GM12878 (cell line): Measurements from ENCODE around the gene MYH7. TPM values are rescaled to one million over a fixed set of nuclear protein-coding genes. Genes with fewer than 3 reads are reported as not detected.

Experiments
- ATAC-seq: fragments of 200-7000 bp; cut with Tn5 transposase; 3 replicates; pipeline ENCODE4 v1.9.1; 2020; ENCODE audit warnings: mild to moderate bottlenecking, moderate library complexity
- BruUV-seq: library from RNA; stranded (reverse); fragments of 400-500 nt; replicated peaks from 2 replicates; lab custom pipeline; 2021; lab: Mats Ljungman, UMichigan
- CTCF ChIA-PET: fragments of 300-600 bp; sonication (Branson Sonifier 250); formaldehyde crosslinking; extraction: SDS; loops from one replicate; lab custom pipeline; 2021; ENCODE audit warnings: inconsistent platforms; lab: Yijun Ruan, JAX
- POLR2A ChIA-PET: fragments of 350-600 bp; formaldehyde crosslinking; extraction: SDS; loops from one replicate; lab custom pipeline; 2021; ENCODE audit warnings: inconsistent platforms; lab: Charles Lee
- RAD21 ChIA-PET: fragments of 300-600 bp; sonication (Branson Sonifier 250); formaldehyde crosslinking; loops from one replicate; lab custom pipeline; 2023; ENCODE audit warnings: antibody characterized with exemption; ENCODE audit not compliant: unreplicated experiment; lab: Charles Lee
- SMC1A ChIA-PET: fragments of 300-600 bp; sonication (Branson Sonifier 250); formaldehyde crosslinking; loops from one replicate; lab custom pipeline; 2023; ENCODE audit not compliant: unreplicated experiment, uncharacterized antibody; lab: Charles Lee
- DNase-seq: peaks from one replicate; pipeline ENCODE4 v3.0.0-alpha.2; 2011; ENCODE audit warnings: low read depth, low spot score
- FAIRE-seq: peaks from 3 replicates; lab custom pipeline; 2011; peaks lifted over from hg19 to GRCh38; lab: Jason Lieb, UNC
- H2AFZ ChIP-seq: 2 replicates; pipeline ENCODE4 v1.6.0; 2011; ENCODE audit warnings: low read depth, low read length, control low read depth; ENCODE audit not compliant: control insufficient read depth
- H3K27ac ChIP-seq: 2 replicates; pipeline ENCODE4 v1.5.1; 2011; ENCODE audit warnings: control low read depth; ENCODE audit not compliant: control insufficient read depth, insufficient read depth
- H3K27me3 ChIP-seq, 2 experiments: replicated peaks in 1 of 2; 2 replicates each; pipeline versions ENCODE4 v1.6.0 to v1.6.1; 2011; ENCODE audit warnings: low read length in 1 of 2; ENCODE audit not compliant: control insufficient read depth in 2 of 2, insufficient read depth in 2 of 2
- H3K36me3 ChIP-seq, 2 experiments: 2 replicates each; pipeline ENCODE4 v1.5.1; 2011; ENCODE audit warnings: low read length in 1 of 2; ENCODE audit not compliant: control insufficient read depth in 2 of 2, insufficient read depth in 2 of 2
- H3K4me1 ChIP-seq: 2 replicates; pipeline ENCODE4 v1.6.1; 2011; ENCODE audit warnings: mild to moderate bottlenecking, low read length, moderate library complexity, mixed read lengths; ENCODE audit not compliant: control insufficient read depth, insufficient read depth
- H3K4me2 ChIP-seq: 2 replicates; pipeline ENCODE4 v1.6.0; 2011; ENCODE audit warnings: control low read depth; ENCODE audit not compliant: control insufficient read depth, insufficient read depth
- H3K4me3 ChIP-seq: fragments of 200-600 bp; sonication (generic); 2 replicates; pipeline ENCODE4 v1.5.1; 2016
- H3K79me2 ChIP-seq: 2 replicates; pipeline ENCODE4 v1.6.0; 2011; ENCODE audit warnings: low read length; ENCODE audit not compliant: control insufficient read depth, insufficient read depth
- H3K9ac ChIP-seq: 2 replicates; pipeline ENCODE4 v1.8.0; 2011; ENCODE audit warnings: low read length, control low read depth, mixed read lengths; ENCODE audit not compliant: control insufficient read depth, insufficient read depth
- H3K9me3 ChIP-seq: replicated peaks from 3 replicates; pipeline ENCODE4 v1.5.1; 2011; ENCODE audit warnings: mild to moderate bottlenecking, low read length; ENCODE audit not compliant: control insufficient read depth, insufficient read depth
- H4K20me1 ChIP-seq: 2 replicates; pipeline ENCODE4 v1.6.0; 2011; ENCODE audit not compliant: control insufficient read depth, insufficient read depth
- ESRRA ChIP-seq: IDR thresholded peaks from 2 replicates; pipeline ENCODE4 v1.6.1; 2012; ENCODE audit warnings: mild to moderate bottlenecking, low read length, improper control_type of control experiment
- ETV6 ChIP-seq, 2 experiments: fragments of 450-650 bp in 1 of 2; IDR thresholded peaks in 1 of 2; conservative IDR thresholded peaks in 1 of 2; 2 replicates each; pipeline ENCODE4 v1.6.1; 2014; ENCODE audit warnings: antibody characterized with exemption in 1 of 2, borderline replicate concordance in 1 of 2, low read depth in 1 of 2, mild to moderate bottlenecking in 1 of 2, moderate library complexity in 1 of 2
- IKZF2 ChIP-seq, 2 experiments: fragments of 450-650 bp; IDR thresholded peaks; 2 replicates each; pipeline ENCODE4 v1.6.1; 2017; ENCODE audit warnings: mild to moderate bottlenecking in 2 of 2, moderate library complexity in 2 of 2
- MAX ChIP-seq: IDR thresholded peaks from 2 replicates; pipeline ENCODE4 v1.6.1; 2012; ENCODE audit warnings: low read depth, low read length, improper control_type of control experiment
- MEF2B ChIP-seq: fragments of 450-650 bp; IDR thresholded peaks from 2 replicates; pipeline ENCODE4 v1.6.1; 2018; ENCODE audit warnings: mild to moderate bottlenecking, moderate library complexity; ENCODE audit not compliant: partially characterized antibody, poor library complexity, severe bottlenecking
- NFXL1 ChIP-seq: fragments of 450-650 bp; IDR thresholded peaks from 2 replicates; pipeline ENCODE4 v1.6.1; 2017; ENCODE audit warnings: antibody characterized with exemption, mild to moderate bottlenecking, borderline replicate concordance
- PRDM15 ChIP-seq: fragments of 450-650 bp; formaldehyde crosslinking; IDR thresholded peaks from 2 replicates; pipeline ENCODE4 v1.4.0; 2020; ENCODE audit warnings: mild to moderate bottlenecking, moderate library complexity
- RUNX3 ChIP-seq: IDR thresholded peaks from 2 replicates; pipeline ENCODE4 v1.6.1; 2012; ENCODE audit warnings: low read length, inconsistent platforms
- SMARCA5 ChIP-seq: fragments of 450-650 bp; IDR thresholded peaks from 2 replicates; pipeline ENCODE4 v1.6.1; 2017; ENCODE audit warnings: mild to moderate bottlenecking
- SPI1 ChIP-seq: IDR thresholded peaks from 2 replicates; pipeline ENCODE4 v1.6.1; 2011; ENCODE audit warnings: low read depth, mild to moderate bottlenecking, low read length, moderate library complexity, borderline replicate concordance; ENCODE audit not compliant: insufficient read depth
- SRF ChIP-seq, 2 experiments: IDR thresholded peaks; 2 replicates each; pipeline ENCODE4 v1.6.1; 2011; ENCODE audit warnings: low read depth in 2 of 2, low read length in 2 of 2, mild to moderate bottlenecking in 1 of 2, moderate library complexity in 1 of 2
- WGBS: methylation state at CpG from one replicate; pipeline ENCODE4 v1.1.6; 2016; ENCODE audit warnings: low lambda C conversion rate; ENCODE audit not compliant: insufficient replicate concordance, insufficient coverage; ENCODE audit errors: missing lambda C conversion rate; 5-methylcytosine and 5-hydroxymethylcytosine counted together
- in situ Hi-C: fragments of 300-500 bp; cut with MboI; formaldehyde crosslinking; loops from 9 replicates; pipeline ENCODE4 v1.14.3; 2018; ENCODE audit warnings: mixed read lengths
- intact Hi-C: fragments of 100-400 bp; cut with micrococcal nuclease; formaldehyde crosslinking; loops from one replicate; pipeline ENCODE4 v1.14.2; 2022; ENCODE audit not compliant: unreplicated experiment
- polyA plus RNA-seq, 11 experiments: library from polyadenylated mRNA; depleted of rRNA in 4 of 11; unstranded in 6 of 11; stranded (reverse) in 5 of 11; fragments of >200 nt; fragmentation: Nextera tagmentation in 4 of 11; fragmentation: Illumina TruSeq in 1 of 11; extraction: Ambion mirVana in 4 of 11; extraction: Trizol in 1 of 11; gene quantifications; 1 replicate in 1 of 11; 2 replicates in 10 of 11; pipeline versions ENCODE4 v1.2.1 to v1.2.3, GENCODE V29; 2011 to 2016; ENCODE audit warnings: inconsistent platforms in 2 of 11, missing spikeins in 2 of 11, low read depth in 1 of 11
- total RNA-seq, 4 experiments: library from RNA; depleted of rRNA in 3 of 4; stranded (reverse); fragments of >200 nt in 3 of 4; fragmentation: Illumina TruSeq in 1 of 4; extraction: Trizol in 1 of 4; gene quantifications; 2 replicates each; pipeline versions ENCODE4 v1.2.1 to v1.2.3, GENCODE V29; 2013 to 2021

Gene MYH7
- total and polyA plus RNA-seq, 10 of the 15 experiments (the other 5 are each of a cell fraction or from before 2014, with no cell fraction given) = 0.04 to 0.10 (median 0.05) TPM; not detected in 4

- Histone ChIP-seq H3K9ac (no peak overlapping the region), H3K27ac (no peak overlapping the region), H4K20me1 (no peaks in the 10 kb centered on the region), H3K9me3 (no peaks in the 10 kb centered on the region), H3K4me2 (no peak overlapping the region), H2AFZ (no peak overlapping the region), H3K36me3 (no peaks in the 10 kb centered on the region), H3K4me3 (no peak overlapping the region), H3K27me3 (no peaks in the 10 kb centered on the region; a peak in 1 of 4 replicates), H3K79me2 (no peaks in the 10 kb centered on the region), H3K4me1 (no peaks in the 10 kb centered on the region)
- DNase-seq (no peak), FAIRE-seq (no peak), ATAC-seq (no peak)
- 60% methylated on average over 21 of the region's 21 CpGs for WGBS
- intact Hi-C loops = no loop called here
- no peak for TF ChIP-seq SMARCA5
- no peak for TF ChIP-seq SRF (IDR thresholded peaks at IDR 0.05; ENCODE audit: low read depth in 2 of 2, low read length in 2 of 2)
- TF ChIP-seq PRDM15 (CRISPR knock-in tag) = no peak
- TF ChIP-seq NFXL1 = no peak
- TF ChIP-seq ESRRA = no peak
- TF ChIP-seq RUNX3 = no peak
- no peak for TF ChIP-seq IKZF2 (IDR thresholded peaks at IDR 0.05)
- TF ChIP-seq MEF2B = no peak
- TF ChIP-seq MAX = no peak
- TF ChIP-seq SPI1 = no peak
- no peak for TF ChIP-seq ETV6 (conservative IDR thresholded peaks at IDR 0.05 in 1 of 2, IDR thresholded peaks at IDR 0.05 in 1 of 2; ENCODE audit: borderline replicate concordance in 1 of 2, low read depth in 1 of 2)
- ChIA-PET CTCF (interaction anchor here (2.4 to 5.7 kb wide), 2 partner anchors 110 to 255 kb away, joined by 6 to 52 read pairs; no protein-coding TSS in a partner anchor), POLR2A (no interaction called here), RAD21 (no interaction called here), SMC1A (no interaction called here)
- in situ Hi-C loops = no loop called here
- BruUV-seq = no TSS peak
Observed at GRCh38 chr14:23375527-23376251, 59.8 kb downstream of the MYH7 start.
